ENCODE data around the gene ADAMTS12. TPM values are rescaled to one million over a fixed set of nuclear protein-coding genes. Genes with fewer than 3 reads are reported as not detected.
A peak's percentile ranks its signal among the peaks of the same experiment; 100 is the strongest.
"Not testable (repeated sequence)": the region's sequence is repeated elsewhere in the genome, so short reads cannot be mapped to it uniquely, and the experiment has no call there.

The ADAMTS12 gene
- total and polyA plus RNA-seq, 3 experiments from 2014 or later = not detected

DNA sequence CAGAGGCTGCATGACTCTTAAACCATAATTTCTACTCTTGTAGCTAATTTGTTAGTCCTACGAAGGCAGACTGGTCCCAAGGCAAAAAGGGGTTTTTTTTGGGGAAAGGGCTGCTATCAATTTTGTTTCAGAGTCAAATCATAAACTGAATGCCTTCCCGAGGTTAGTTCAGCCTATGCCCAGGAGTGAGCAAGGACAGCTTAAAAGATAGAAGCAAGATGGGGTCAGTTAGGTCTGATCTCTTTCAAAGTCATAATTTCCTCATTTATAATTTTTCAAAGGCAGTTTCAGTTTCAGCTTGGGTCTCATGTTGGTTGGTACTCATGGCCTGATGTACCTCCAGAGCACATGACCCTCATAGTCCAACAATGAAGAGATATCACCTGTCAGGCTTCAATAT is 36.5 kb upstream of the ADAMTS12 start:
- no peak for DNase-seq
- no peaks in the 10 kb centered on the region for H3K4me1 ChIP-seq (ENCODE audit: insufficient read depth, low read length)
- H3K4me1 Mint-ChIP-seq = no peaks in the 10 kb centered on the region
- H3K27ac ChIP-seq (ENCODE audit: low read depth, low read length) = no peak overlapping the region
- ChIA-PET POLR2A (no interaction called here), CTCF (no interaction called here)
- H3K4me3 Mint-ChIP-seq = no peak overlapping the region
- no peaks in the 10 kb centered on the region for H3K36me3 ChIP-seq (ENCODE audit: insufficient read depth, low read length)
- H3K27me3 Mint-ChIP-seq = peaks cover 0 to 23% of the 10 kb centered on the region in 2 donors
- no peaks in the 10 kb centered on the region for H3K36me3 Mint-ChIP-seq
- H3K9me3 Mint-ChIP-seq = no peaks in the 10 kb centered on the region
- no peak overlapping the region for H3K27ac Mint-ChIP-seq
- H3K4me3 ChIP-seq (ENCODE audit: low read length) = no peak overlapping the region
- no peaks in the 10 kb centered on the region for H3K9me3 ChIP-seq (ENCODE audit: low read length)
- H3K27me3 ChIP-seq (ENCODE audit: insufficient read depth, low read length, poor library complexity, severe bottlenecking) = no peaks in the 10 kb centered on the region

DNA sequence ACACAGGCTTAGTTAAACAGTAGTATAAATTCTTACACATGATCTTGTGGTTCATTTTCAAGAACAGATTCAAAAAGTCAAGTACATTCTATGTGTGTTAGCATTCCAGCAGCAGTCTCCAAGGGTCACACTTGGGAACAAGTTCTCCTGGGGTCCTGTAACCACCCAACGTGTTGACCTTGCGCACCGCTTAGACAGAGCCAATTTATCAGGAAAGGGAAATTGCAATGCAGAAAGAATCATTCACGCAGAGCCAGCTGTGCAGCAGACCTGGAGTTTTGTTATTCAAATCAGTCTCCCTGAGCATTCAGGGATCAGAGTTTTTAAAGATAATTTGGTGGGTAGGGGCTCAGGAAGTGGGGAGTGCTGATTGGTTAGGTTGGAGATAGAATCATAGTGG is 35.9 kb upstream of the ADAMTS12 start:
- DNase-seq = no peak
- Histone ChIP-seq H3K27ac (ENCODE audit: low read depth, low read length) (no peak overlapping the region), H3K36me3 (ENCODE audit: insufficient read depth, low read length) (no peaks in the 10 kb centered on the region), H3K4me1 (ENCODE audit: insufficient read depth, low read length) (no peaks in the 10 kb centered on the region), H3K9me3 (ENCODE audit: low read length) (no peaks in the 10 kb centered on the region), H3K27me3 (ENCODE audit: insufficient read depth, low read length, poor library complexity, severe bottlenecking) (no peaks in the 10 kb centered on the region), H3K4me3 (ENCODE audit: low read length) (no peak overlapping the region)
- H3K4me3 Mint-ChIP-seq = no peak overlapping the region
- ChIA-PET CTCF (no interaction called here), POLR2A (no interaction called here)
- no peaks in the 10 kb centered on the region for H3K36me3 Mint-ChIP-seq
- H3K27me3 Mint-ChIP-seq = peaks cover 3 to 26% of the 10 kb centered on the region in 2 donors
- H3K27ac Mint-ChIP-seq = no peak overlapping the region
- H3K4me1 Mint-ChIP-seq = no peaks in the 10 kb centered on the region
- H3K9me3 Mint-ChIP-seq = no peaks in the 10 kb centered on the region

DNA sequence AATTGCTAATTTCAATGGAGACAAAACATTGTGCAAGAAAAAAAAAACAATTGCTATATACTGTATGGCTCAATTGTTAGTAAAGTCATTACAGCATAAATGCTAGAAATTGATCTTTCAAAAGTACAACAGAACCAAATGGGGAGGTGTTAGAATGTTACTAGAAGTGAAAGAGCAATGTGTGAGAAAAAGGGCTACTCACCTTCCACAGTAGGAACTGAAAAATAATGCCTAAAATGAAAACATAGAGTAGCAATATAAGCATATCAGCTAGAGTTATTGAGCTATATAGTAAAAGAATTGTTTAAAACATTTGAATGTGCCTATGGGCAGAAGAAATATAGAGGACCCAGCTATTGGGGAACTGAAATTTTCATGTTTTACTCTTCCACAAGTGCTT is 33.5 kb upstream of the ADAMTS12 start:
- no peak overlapping the region for H3K27ac ChIP-seq (ENCODE audit: low read depth, low read length)
- CTCF ChIA-PET = interaction anchor here (1.2 kb wide), 1 partner anchor 9 kb away, joined by 4 read pairs; no protein-coding TSS in a partner anchor
- POLR2A ChIA-PET = no interaction called here
- H3K4me1 ChIP-seq (ENCODE audit: insufficient read depth, low read length) = no peaks in the 10 kb centered on the region
- no peak for DNase-seq
- peaks cover 16 to 41% of the 10 kb centered on the region in 2 donors for H3K27me3 Mint-ChIP-seq
- no peak overlapping the region for H3K27ac Mint-ChIP-seq
- H3K9me3 ChIP-seq (ENCODE audit: low read length) = no peaks in the 10 kb centered on the region
- no peaks in the 10 kb centered on the region for H3K36me3 ChIP-seq (ENCODE audit: insufficient read depth, low read length)
- H3K9me3 Mint-ChIP-seq = peaks cover 0 to 4% (median under 1%) of the 10 kb centered on the region in 5 donors
- H3K4me3 Mint-ChIP-seq = no peak overlapping the region
- no peaks in the 10 kb centered on the region for H3K27me3 ChIP-seq (ENCODE audit: insufficient read depth, low read length, poor library complexity, severe bottlenecking)
- H3K36me3 Mint-ChIP-seq = no peaks in the 10 kb centered on the region
- no peaks in the 10 kb centered on the region for H3K4me1 Mint-ChIP-seq
- H3K4me3 ChIP-seq (ENCODE audit: low read length) = no peak overlapping the region

DNA sequence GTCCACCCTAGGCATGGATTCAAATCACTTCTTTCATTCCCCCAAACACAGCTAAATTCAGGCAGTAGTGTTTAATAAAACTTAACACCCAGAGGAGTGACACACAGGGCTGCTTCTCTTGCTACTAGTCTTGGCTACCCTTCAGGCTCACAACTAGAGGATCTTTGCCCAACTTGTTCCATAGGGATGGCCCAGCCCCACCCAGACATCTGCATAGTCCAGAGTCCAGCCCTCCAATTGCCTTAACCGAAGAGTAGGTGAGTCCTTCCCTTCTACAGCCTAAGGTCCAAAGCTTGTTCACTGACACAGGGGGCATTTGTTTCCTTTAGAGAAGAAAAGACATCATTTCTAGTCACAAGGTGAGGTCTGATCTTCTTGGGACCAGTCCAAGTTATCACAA is 29.2 kb upstream of the ADAMTS12 start:
- H3K4me3 Mint-ChIP-seq = no peak overlapping the region
- Histone ChIP-seq H3K9me3 (ENCODE audit: low read length) (no peaks in the 10 kb centered on the region), H3K27ac (ENCODE audit: low read depth, low read length) (no peak overlapping the region), H3K27me3 (ENCODE audit: insufficient read depth, low read length, poor library complexity, severe bottlenecking) (no peaks in the 10 kb centered on the region), H3K36me3 (ENCODE audit: insufficient read depth, low read length) (no peaks in the 10 kb centered on the region), H3K4me3 (ENCODE audit: low read length) (no peak overlapping the region), H3K4me1 (ENCODE audit: insufficient read depth, low read length) (no peaks in the 10 kb centered on the region)
- ChIA-PET CTCF (no interaction called here), POLR2A (no interaction called here)
- no peak overlapping the region for H3K27ac Mint-ChIP-seq
- H3K27me3 Mint-ChIP-seq = peaks cover 18 to 45% of the 10 kb centered on the region in 2 donors
- peaks cover 0 to 5% (median 0%) of the 10 kb centered on the region in 3 donors for H3K36me3 Mint-ChIP-seq
- no peak for DNase-seq
- H3K9me3 Mint-ChIP-seq = peaks cover 18 to 33% (median 26%) of the 10 kb centered on the region in 5 donors
- H3K4me1 Mint-ChIP-seq = no peaks in the 10 kb centered on the region

DNA sequence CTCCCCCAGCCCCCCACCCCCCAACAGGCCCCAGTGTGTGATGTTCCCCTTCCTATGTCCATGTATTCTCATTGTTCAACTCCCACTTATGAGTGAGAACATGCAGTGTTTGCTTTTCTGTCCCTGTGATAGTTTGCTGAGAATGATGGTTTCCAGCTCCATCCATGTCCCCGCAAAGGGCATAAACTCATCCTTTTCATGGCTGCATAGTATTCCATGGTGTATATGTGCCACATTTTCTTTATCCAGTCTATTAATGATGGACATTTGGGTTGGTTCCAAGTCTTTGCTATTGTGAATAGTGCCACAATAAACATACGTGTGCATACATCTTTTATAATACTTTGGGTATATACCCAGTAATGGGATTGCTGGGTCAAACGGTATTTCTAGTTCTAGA is 23.1 kb upstream of the ADAMTS12 start:
- POLR2A ChIA-PET; H3K27me3 ChIP-seq (ENCODE audit: insufficient read depth, low read length, poor library complexity, severe bottlenecking): not testable (repeated sequence)
- H3K9me3 Mint-ChIP-seq = peaks cover 25 to 44% (median 30%) of the 10 kb centered on the region in 5 donors

DNA sequence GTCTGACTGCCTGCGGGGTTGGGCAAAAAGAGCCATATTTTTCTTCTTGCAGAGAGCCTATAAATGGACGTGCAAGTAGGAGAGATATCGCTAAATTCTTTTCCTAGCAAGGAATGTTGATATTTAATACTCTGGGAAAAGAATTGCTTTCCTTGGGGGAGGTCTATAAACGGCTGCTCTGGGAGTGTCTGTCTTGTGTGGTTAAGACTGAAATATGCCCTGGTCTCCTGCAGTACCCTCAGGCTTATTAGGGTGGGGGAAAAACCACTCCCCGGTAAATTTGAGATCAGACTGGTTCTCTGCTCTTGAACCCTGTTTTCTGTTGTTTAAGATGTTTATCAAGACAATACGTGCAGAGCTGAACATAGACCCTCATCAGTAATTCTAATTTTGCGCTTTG is 14.5 kb upstream of the ADAMTS12 start:
- H3K4me1 ChIP-seq (ENCODE audit: insufficient read depth, low read length); H3K9me3 ChIP-seq (ENCODE audit: low read length); H3K27ac Mint-ChIP-seq; H3K27ac ChIP-seq (ENCODE audit: low read depth, low read length); DNase-seq; POLR2A ChIA-PET; H3K36me3 Mint-ChIP-seq; CTCF ChIA-PET; H3K4me3 ChIP-seq (ENCODE audit: low read length); H3K4me1 Mint-ChIP-seq; H3K36me3 ChIP-seq (ENCODE audit: insufficient read depth, low read length); H3K27me3 ChIP-seq (ENCODE audit: insufficient read depth, low read length, poor library complexity, severe bottlenecking): not testable (repeated sequence)
- peaks cover 10 to 26% of the 10 kb centered on the region in 2 donors for H3K27me3 Mint-ChIP-seq
- peak overlapping the region in 1 of 7 donors; percentile 18 for H3K4me3 Mint-ChIP-seq
- peaks cover 29 to 51% (median 32%) of the 10 kb centered on the region in 5 donors for H3K9me3 Mint-ChIP-seq

More for the DNA sequence above, 23.1 kb upstream of the ADAMTS12 start:
- H3K4me3 Mint-ChIP-seq; H3K4me3 ChIP-seq (ENCODE audit: low read length); H3K27ac Mint-ChIP-seq; CTCF ChIA-PET; H3K36me3 ChIP-seq (ENCODE audit: insufficient read depth, low read length); H3K9me3 ChIP-seq (ENCODE audit: low read length); H3K4me1 Mint-ChIP-seq; H3K36me3 Mint-ChIP-seq; H3K27ac ChIP-seq (ENCODE audit: low read depth, low read length); H3K4me1 ChIP-seq (ENCODE audit: insufficient read depth, low read length); DNase-seq: not testable (repeated sequence)
- H3K27me3 Mint-ChIP-seq = peaks cover 2 to 30% of the 10 kb centered on the region in 2 donors

DNA sequence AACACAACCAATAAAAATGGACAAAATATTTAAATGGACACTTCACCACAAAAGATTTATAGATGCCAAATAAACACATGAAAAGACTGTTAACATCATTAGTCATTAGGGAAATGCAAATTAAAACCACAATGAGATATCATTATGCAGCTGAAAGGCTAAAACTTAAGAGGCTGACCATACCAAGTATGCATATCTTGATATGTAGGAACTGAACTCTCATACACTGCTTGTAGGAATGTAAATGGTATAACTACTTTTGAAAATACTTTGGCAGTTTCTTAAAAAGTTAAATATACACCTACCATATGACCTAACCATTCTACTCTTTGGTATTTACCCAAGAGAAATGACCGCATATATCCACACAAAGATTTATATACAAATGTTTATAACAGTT is 13.6 kb upstream of the ADAMTS12 start:
- Histone ChIP-seq H3K9me3 (ENCODE audit: low read length) (no peaks in the 10 kb centered on the region), H3K36me3 (ENCODE audit: insufficient read depth, low read length) (no peaks in the 10 kb centered on the region), H3K4me3 (ENCODE audit: low read length) (no peak overlapping the region), H3K27ac (ENCODE audit: low read depth, low read length) (no peak overlapping the region), H3K27me3 (ENCODE audit: insufficient read depth, low read length, poor library complexity, severe bottlenecking) (no peaks in the 10 kb centered on the region), H3K4me1 (ENCODE audit: insufficient read depth, low read length) (no peaks in the 10 kb centered on the region)
- H3K27ac Mint-ChIP-seq = no peak overlapping the region
- CTCF ChIA-PET = no interaction called here
- H3K9me3 Mint-ChIP-seq = peaks cover 29 to 51% (median 32%) of the 10 kb centered on the region in 5 donors
- H3K4me3 Mint-ChIP-seq = no peak overlapping the region
- POLR2A ChIA-PET = no interaction called here
- H3K27me3 Mint-ChIP-seq = peaks cover 9 to 21% of the 10 kb centered on the region in 2 donors
- H3K36me3 Mint-ChIP-seq = peaks cover 0 to 9% (median 0%) of the 10 kb centered on the region in 3 donors
- no peaks in the 10 kb centered on the region for H3K4me1 Mint-ChIP-seq
- DNase-seq = no peak

DNA sequence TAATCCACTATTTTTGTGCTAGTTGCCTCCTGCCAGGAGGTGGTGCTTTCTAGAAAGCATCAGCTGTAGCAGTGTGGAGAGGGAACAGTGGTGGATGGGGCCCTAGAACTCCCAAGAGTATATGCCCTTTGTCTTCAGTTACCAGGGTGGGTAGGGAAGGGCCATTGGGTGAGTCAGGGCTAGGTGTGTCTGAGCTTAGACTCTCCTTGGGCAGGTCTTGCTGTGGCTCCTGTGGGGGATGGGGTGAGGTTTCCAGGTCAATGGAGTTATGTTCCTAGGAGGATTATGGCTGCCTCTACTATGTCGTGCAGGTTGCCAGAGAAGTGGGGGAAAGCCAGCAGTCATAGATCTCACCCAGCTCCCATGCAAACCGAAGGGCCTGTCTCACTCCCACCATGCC is 11.3 kb upstream of the ADAMTS12 start:
- POLR2A ChIA-PET = no interaction called here
- H3K9me3 Mint-ChIP-seq = peaks cover 26 to 45% (median 28%) of the 10 kb centered on the region in 5 donors
- Histone ChIP-seq H3K27me3 (ENCODE audit: insufficient read depth, low read length, poor library complexity, severe bottlenecking) (no peaks in the 10 kb centered on the region), H3K4me3 (ENCODE audit: low read length) (no peak overlapping the region), H3K27ac (ENCODE audit: low read depth, low read length) (no peak overlapping the region), H3K4me1 (ENCODE audit: insufficient read depth, low read length) (no peaks in the 10 kb centered on the region), H3K9me3 (ENCODE audit: low read length) (no peaks in the 10 kb centered on the region), H3K36me3 (ENCODE audit: insufficient read depth, low read length) (no peaks in the 10 kb centered on the region)
- peaks cover 0 to 6% (median 0%) of the 10 kb centered on the region in 3 donors for H3K4me1 Mint-ChIP-seq
- H3K27me3 Mint-ChIP-seq = peaks cover 4 to 19% of the 10 kb centered on the region in 2 donors
- no peak overlapping the region for H3K4me3 Mint-ChIP-seq
- H3K27ac Mint-ChIP-seq = no peak overlapping the region
- no peak for DNase-seq
- peaks cover 0 to 4% (median 0%) of the 10 kb centered on the region in 3 donors for H3K36me3 Mint-ChIP-seq
- CTCF ChIA-PET = no interaction called here

DNA sequence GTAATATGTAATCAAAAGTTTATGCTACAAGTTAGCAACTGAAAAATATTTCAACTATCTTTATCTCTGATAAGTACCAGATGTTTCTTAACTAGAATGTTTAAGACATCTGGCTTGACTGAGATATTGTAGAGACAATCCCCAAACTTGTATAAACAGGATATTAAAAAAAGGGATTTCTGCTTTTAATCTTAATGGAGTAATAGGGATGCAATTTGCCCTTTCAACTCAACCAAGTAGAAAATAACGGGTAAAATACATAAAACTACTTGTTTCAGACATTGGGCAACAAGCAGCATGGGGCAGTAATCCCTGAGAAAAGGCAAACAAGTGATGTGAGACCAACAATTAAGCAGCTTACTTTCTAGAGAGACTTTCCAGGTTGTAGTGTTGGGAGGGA is 9.4 kb upstream of the ADAMTS12 start:
- Histone ChIP-seq H3K36me3 (ENCODE audit: insufficient read depth, low read length) (no peaks in the 10 kb centered on the region), H3K27me3 (ENCODE audit: insufficient read depth, low read length, poor library complexity, severe bottlenecking) (no peaks in the 10 kb centered on the region), H3K27ac (ENCODE audit: low read depth, low read length) (no peak overlapping the region), H3K9me3 (ENCODE audit: low read length) (no peaks in the 10 kb centered on the region), H3K4me3 (ENCODE audit: low read length) (no peak overlapping the region), H3K4me1 (ENCODE audit: insufficient read depth, low read length) (no peaks in the 10 kb centered on the region)
- CTCF ChIA-PET = no interaction called here
- POLR2A ChIA-PET = no interaction called here
- Mint-ChIP-seq H3K4me1 (peaks cover 0 to 6% (median 0%) of the 10 kb centered on the region in 3 donors), H3K4me3 (no peak overlapping the region), H3K27me3 (peaks cover 4 to 31% of the 10 kb centered on the region in 2 donors), H3K27ac (no peak overlapping the region), H3K36me3 (no peaks in the 10 kb centered on the region), H3K9me3 (peaks cover 9 to 28% (median 17%) of the 10 kb centered on the region in 5 donors)
- DNase-seq = no peak
